Stimulated activated CD8-positive, alpha-beta memory T cell treated with anti-CD3 and anti-CD28 coated beads, Interleukin-15, amount 100 ng/mL, for 48 hours (primary cell): ENCODE data around the gene UBR3.
A peak's percentile ranks its signal among the peaks of the same experiment; 100 is the strongest.
"Not testable (repeated sequence)": the region's sequence is repeated elsewhere in the genome, so short reads cannot be mapped to it uniquely, and the experiment has no call there.

Experiments used
- DNase-seq, 2 donors: peaks; one replicate each; pipeline ENCODE4 v3.0.0-alpha.2; 2020; ENCODE audit warnings: low read depth in 2 of 2

The UBR3 gene

DNA sequence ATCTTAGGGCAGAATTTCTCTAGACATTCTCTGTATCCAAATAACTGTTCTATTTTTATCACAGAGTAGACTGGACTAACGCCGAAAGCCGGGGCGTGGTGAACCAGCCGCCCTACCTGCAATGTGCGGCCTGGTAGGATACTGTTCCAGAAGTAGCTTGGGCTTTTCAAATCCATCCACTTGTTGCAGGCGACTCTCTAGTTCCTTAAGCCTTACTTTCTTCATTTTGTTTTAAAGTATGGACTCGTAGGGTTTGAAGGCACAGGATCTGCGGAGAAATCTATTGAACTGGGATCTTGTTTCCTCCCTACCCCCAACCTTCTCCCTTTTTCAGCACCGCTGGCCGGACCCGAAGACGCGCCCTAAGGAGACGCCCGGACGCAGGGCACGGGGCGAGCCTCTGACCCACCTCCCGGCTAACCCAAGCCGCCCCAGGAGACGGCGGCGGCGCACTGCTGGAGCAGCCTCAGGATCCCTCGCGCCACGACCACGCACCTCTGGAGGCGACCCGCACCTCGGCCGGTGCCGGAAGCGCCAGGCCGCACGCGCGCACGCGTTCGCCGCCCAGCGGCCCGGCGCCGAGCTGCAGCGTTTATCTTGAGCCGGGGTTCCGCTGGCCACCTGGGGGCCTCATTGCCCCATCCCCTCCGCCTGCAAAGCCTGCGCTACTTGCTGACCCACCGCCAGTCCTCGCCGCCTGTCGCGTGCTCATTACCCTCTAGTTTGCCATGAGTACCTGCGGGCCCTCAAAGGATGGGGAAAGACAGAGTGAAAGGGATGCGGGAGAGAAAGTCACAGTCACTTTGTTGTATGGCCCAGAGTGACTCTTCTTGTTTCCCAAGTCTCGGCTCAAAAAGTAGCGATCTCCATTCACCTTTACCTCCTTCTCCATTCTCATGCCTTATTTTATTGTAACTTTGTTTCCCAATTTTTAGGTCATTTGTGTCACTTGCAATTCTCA is 2.6 kb upstream of the UBR3 start, which contains the start of gene METTL5:
METTL5 (minus strand) TSS at position 533 of the 961 bp plus-strand sequence; CDS start at position 225, 308 bp downstream.
- peak; percentile 77 to 78 for DNase-seq

- DNase-seq, result peak; percentile 26 to 40
Measured at GRCh38 chr2:169828141-169828811, 1.0 kb downstream of the UBR3 start.

DNA sequence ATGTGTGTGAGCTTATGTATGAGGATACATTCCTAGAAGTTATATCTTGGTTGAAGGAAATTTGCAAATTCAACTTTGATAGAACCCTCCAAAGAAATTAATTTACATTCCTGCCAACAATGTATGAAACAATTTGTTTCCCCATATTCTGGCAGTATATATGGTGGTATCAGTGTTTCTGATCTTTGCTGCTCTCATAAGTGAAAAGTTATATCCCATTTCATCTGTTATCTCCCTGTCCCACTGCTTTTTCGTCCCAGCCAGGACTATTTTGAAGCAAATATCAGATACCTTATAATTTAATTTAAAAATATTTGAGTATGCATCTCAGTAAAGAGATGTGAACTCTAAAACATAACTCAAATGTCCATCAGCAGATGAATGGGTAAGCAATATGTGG is 7.1 kb downstream of the UBR3 start:
- DNase-seq, result no peak

GRCh38 chr2:169838743-169839489 is 11.7 kb downstream of the UBR3 start:
- DNase-seq, result no peak

DNA sequence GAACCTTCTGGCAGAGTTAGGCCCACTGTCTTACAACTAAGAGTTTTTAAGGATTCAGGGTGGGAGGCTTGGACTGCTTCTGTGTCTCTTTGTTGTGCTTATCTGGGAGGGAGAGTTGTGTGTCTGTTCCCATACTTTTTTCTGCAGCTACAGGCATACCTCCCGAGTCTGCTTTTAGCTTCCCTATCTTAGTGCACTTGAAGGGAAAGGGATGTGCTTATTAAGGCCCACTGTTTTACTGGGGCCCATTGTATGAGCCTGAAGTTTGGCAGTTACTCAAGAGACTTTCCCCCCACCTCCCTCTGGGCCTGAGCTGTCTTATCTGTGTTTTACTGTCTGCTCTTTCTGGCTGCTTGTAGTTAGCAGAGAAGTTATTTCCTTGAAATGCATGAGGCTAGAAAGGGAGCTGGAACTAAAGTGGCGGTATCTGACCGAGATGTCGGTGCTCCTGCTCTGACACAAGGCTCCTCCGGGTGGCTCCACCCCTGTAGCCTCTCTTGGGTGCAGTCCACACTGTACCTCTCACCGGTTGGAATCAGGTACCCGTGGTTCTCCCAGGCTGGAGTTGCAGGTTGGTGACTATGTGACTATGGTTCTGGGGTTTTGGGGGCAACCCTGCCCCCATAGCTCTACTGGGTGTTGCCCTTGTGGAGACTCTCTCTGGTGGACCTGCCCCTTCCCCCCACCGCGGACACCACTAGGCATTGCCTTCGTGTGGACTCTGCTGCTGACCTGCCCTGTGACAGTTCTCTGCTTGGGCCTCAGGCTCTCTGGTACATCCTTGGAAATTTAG is 12.9 kb downstream of the UBR3 start:
- no peak for DNase-seq

GRCh38 chr2:169840747-169841142 is 13.5 kb downstream of the UBR3 start:
- DNase-seq, result no peak

- not testable (repeated sequence) for DNase-seq
Measured at GRCh38 chr2:169841625-169842024, 14.4 kb downstream of the UBR3 start.

GRCh38 chr2:169845016-169845415 is 17.8 kb downstream of the UBR3 start:
- DNase-seq, result no peak

GRCh38 chr2:169848959-169849693 is 21.9 kb downstream of the UBR3 start:
- DNase-seq, result not testable (repeated sequence)

DNA sequence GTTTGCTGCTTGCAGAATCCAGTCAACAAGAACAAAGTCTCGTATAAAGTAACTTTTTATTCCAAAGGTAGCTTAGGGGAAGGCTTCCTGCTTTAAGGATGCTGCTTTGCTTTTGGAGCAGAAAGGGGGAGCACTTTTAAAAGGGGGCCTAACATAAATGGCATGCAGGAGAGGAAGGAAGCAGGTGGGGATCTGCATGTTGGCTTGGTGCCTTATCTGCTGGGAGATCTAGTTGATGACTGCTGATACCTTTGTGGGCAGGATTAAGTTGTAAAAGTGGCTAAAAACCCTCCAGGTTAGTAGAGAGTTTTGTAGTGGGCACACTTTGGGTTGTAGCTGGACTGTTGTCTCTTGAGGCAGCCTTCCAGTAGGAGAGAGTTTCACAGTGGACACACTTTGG is 22.5 kb downstream of the UBR3 start:
- no peak for DNase-seq

GRCh38 chr2:169853041-169853668 is 25.9 kb downstream of the UBR3 start:
- no peak for DNase-seq

DNA sequence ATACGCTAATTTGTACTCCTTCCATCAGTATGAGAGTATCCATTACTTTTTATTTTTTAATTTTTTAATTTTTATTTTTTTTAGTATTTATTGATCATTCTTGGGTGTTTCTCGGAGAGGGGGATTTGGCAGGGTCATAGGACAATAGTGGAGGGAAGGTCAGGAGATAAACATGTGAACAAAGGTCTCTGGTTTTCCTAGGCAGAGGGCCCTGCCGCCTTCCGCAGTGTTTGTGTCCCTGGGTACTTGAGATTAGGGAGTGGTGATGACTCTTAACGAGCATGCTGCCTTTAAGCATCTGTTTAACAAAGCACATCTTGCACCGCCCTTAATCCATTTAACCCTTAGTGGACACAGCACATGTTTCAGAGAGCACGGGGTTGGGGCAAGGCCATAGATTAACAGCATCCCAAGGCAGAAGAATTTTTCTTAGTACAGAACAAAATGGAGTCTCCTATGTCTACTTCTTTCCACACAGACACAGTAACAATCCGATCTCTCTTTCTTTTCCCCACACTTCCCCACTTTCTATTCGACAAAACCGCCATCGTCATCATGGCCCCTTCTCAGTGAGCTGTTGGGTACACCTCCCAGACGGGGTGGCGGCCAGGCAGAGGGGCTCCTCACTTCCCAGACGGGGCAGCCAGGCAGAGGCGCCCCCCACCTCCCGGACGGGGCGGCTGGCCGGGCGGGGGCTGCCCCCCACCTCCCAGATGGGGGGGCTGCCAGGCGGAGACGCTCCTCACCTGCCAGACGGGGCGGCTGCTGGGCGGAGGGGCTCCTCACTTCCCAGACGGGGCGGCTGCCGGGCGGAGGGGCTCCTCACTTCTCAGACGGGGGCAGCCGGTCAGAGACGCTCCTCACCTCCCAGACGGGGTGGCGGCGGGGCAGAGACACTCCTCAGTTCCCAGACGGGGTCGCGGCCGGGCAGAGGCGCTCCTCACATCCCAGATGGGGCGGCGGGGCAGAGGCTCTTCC is 28.3 kb downstream of the UBR3 start:
- not testable (repeated sequence) for DNase-seq

DNA sequence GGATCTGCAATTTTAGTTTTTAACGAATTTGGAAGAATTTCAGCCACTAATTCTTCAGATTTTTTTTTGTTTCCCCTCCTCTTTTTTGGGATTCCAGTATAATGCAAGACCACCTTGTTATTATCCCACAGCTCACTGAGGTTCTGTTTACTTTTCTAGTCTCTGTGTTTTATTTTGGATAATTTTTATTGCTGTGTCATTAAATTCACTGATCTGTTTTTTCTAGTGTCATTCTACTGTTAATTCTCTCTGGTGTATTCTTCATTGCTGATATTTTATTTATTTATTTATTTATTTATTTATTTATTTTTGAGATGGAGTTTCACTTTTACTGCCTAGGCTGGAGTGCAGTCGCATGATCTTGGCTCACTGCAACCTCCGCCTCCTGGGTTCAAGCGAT is 32.2 kb downstream of the UBR3 start:
- DNase-seq, result no peak

DNA sequence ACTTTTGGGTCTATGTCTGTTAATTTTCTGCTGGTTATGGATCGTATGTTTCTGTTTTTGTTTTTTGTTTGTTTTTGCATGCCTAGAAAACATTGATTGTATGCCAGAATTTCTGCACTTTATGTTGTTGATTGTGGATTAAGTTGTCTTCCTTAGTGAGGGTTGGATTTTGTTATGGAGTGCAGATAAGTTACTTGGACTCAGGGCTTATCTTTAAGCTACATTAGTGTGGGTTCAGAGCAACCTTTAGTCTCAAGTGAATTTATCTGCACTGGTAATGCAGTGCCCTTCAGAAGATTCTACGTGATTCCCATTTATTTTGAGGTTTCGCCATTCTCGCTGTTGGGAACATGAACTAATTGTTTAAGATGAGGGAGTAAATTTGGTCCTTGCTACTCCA is 32.9 kb downstream of the UBR3 start:
- DNase-seq, result no peak

DNA sequence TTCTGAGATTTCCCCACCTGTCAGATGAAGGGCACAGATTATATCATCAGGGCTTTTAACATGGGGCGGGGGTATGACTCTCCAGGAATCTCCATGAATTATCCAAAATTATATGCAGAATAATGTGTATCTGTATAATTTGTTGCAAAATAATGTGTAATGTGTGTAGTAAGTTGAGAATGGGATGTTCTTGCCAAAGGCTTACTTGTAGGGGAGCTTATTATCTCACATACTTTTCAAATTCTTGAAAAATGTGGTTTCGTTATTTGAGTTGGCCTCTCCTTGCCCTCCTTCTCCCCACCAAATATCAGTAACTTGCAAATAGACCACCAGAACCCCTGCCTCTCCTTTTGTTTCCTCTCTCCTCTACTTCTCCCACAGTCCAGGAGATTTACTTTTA is 35.6 kb downstream of the UBR3 start:
- no peak for DNase-seq

GRCh38 chr2:169865492-169865891 is 38.2 kb downstream of the UBR3 start:
- no peak for DNase-seq

GRCh38 chr2:169866230-169866629 is 39.0 kb downstream of the UBR3 start:
- not testable (repeated sequence) for DNase-seq

- no peak for DNase-seq
Measured at GRCh38 chr2:169867579-169867978, 40.3 kb downstream of the UBR3 start.

- no peak for DNase-seq
Measured at GRCh38 chr2:169868951-169869350, 41.7 kb downstream of the UBR3 start.
